ENCODE data around the gene DUSP14. TPM values are rescaled to one million over a fixed set of nuclear protein-coding genes. Genes with fewer than 3 reads are reported as not detected.

The DUSP14 gene
- total RNA-seq, 1 donor from 2014 or later, result 15.8 TPM

DNA sequence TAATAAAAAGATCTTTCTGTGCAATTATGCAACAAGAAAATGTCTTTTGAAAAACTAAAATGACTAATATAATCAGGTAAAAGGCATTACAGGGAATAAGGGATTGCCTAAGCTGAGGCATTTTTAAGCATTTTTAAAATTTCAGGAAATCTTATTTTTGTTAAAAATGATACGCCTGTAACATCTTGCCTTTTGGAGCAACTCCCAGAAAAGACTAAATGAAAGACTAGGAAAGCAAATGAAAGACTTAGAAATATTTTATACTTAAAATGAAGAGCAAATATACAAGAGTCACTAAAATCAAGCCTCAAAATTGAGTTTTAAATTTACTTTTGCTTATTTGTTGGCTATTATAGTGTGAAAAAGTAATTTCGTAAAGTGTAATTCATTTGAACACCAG lies 55.8 kb downstream of the DUSP14 start:
- intact Hi-C loops (cut with micrococcal nuclease), result no loop called here
- no peak for DNase-seq
- no peak for ATAC-seq

DNA sequence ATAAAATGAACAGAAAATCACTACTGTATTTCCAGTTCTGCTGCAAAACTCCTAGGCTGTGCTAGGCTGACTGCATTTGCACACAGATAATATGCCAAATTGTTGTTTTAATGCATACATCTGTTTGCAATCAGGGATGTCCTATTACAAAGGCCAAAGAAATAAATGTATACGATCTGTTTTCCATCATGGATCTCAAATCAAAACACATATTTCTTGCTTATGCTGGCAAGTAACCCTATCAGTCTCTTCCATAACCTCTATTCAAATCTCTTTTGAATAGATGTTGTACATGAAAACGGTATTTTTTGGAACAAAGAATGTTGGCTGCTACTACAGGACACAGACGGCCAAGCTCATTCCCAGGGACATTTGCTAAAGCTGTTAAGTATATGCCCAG lies 56.6 kb downstream of the DUSP14 start:
- ATAC-seq, result no peak
- DNase-seq, result no peak
- intact Hi-C loops (cut with micrococcal nuclease), result no loop called here

GRCh38 chr17:37547986-37548385 lies 58.3 kb downstream of the DUSP14 start:
- ATAC-seq (peak; percentile 30), DNase-seq (no peak)
- intact Hi-C loops (cut with micrococcal nuclease), result no loop called here

DNA sequence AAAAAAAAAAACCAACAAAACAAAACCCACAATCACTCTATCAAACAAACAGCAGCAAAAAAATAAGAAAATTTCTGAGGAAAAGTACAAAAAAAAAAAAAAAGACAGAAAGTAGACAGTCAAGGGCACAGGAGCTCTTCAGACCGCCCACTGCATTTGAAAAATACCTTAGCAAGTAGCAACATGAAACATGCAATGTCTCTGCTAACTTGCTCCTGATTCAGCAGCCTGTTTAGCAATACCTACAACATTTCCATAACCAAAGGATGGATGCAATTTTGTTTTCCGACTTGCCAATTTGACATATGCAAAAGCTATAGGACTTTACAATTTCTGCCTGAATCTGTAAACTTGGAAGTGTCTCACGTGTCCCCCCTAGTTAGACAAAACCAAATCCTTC lies 62.1 kb downstream of the DUSP14 start:
- intact Hi-C loops (cut with micrococcal nuclease), result no loop called here
- ATAC-seq (no peak), DNase-seq (no peak)

DNA sequence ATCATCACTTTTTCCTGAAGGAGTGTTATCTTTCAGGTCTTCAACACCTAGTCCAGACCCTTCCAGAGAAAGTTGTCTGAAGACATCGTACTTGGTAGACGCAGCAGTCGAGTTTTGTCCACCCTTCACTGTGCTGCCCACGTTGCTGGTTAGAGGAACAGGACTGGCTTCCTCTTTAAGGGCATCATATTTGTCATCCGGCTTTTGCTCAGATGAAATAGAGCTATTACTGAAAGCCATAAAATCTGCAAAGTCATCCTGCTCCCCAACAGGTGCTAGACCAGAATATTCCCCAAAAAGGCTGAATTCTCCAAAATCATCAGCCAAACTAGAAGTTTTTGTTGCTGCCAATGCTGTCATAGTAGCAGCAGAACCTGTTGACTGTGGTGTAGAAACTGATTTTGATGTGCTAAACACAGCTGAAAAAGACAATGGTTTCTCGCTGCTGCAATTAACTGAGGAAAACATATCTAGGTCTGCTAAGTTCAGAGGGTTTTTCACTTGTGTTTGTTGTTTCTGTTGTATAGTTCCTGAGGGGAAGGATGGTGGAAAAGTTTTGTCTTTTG lies 63.8 kb downstream of the DUSP14 start:
- ATAC-seq (no peak), DNase-seq (no peak)
- intact Hi-C loops (cut with micrococcal nuclease), result no loop called here

DNA sequence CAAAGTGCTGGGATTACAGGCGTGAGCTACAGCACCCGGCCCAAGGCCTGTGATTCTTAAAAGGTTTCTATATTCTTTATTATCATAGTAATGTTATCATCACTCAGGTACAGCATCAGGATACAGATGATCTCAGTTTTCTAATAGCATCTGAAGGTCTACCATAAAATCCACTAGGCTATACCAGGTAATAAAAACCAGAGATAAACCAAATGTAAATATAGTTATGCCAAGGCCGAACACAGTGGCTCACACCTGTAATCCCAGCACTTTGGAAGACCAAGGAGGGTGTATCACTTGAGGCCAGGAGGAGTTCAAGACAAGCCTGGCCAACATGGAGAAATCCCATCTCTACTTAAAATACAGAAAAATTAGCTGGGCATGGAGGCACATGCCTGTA lies 65.7 kb downstream of the DUSP14 start:
- intact Hi-C loops (cut with micrococcal nuclease), result no loop called here
- ATAC-seq, result no peak
- DNase-seq, result no peak

DNA sequence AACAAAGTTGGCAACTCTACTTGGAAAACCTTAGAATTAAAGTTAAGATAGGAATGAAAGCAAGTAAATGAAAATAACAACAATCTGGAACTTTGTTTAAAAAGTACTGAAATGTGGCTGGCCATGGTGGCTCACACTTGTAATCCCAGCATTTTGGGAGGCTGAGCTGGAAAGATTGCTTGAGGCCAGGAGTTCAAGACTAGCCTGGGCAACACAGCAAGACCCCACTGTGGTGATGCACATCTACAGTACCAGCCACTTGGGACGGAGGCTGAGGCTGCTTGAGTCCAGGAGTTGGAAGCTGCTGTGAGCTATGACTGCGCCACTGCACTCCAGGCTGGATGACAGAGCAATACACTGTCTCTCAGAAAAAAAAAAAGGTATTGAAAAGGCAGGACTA lies 67.8 kb downstream of the DUSP14 start:
- DNase-seq, result no peak
- intact Hi-C loops (cut with micrococcal nuclease), result no loop called here
- no peak for ATAC-seq

DNA sequence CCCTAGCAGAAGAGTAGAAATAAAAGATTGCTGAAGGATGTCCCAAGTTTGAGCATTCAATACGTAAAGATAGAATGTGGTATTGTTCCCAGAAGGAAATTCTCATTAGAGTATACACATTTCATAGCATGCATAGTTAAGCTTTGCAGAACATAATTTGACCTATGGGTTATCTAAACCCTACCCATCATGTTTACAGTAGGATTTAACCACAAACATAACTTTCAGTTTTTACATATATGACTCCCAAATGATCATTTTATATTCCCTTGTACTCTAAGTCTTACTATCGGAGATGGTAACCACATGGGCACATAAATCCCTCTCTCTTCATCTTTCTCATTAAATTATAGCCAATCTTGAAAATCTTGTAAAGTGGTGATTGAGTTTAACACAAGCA lies 68.6 kb downstream of the DUSP14 start:
- ATAC-seq, result no peak
- intact Hi-C loops (cut with micrococcal nuclease), result no loop called here
- DNase-seq, result no peak

GRCh38 chr17:37562016-37562745 lies 72.5 kb downstream of the DUSP14 start:
- intact Hi-C loops (cut with micrococcal nuclease), result no loop called here
- DNase-seq (no peak), ATAC-seq (no peak)

Other genes starting within 250 kb of the DUSP14 start
- gene C17orf78, start 113.9 kb upstream of the DUSP14 start, total RNA-seq, result not detected
- 14.3 TPM for gene ACACA, start 83.1 kb upstream of the DUSP14 start, total RNA-seq
- gene TADA2A, start 83.0 kb upstream of the DUSP14 start, total RNA-seq, result 10.4 TPM
- gene SYNRG, start 119.5 kb downstream of the DUSP14 start, total RNA-seq, result 36.2 TPM
- gene DDX52, start 153.6 kb downstream of the DUSP14 start, total RNA-seq, result 14.6 TPM

All from left ventricle myocardium superior (tissue), 1 donor.